GM12891 (cell line): Measurements from ENCODE around the gene SIK3.

Experiments used
- POLR2A ChIP-seq: IDR thresholded peaks from 2 replicates; pipeline ENCODE4 v1.6.1; 2011; ENCODE audit warnings: low read depth, low read length, control low read depth
- POLR2AphosphoS5 ChIP-seq: IDR thresholded peaks from 2 replicates; pipeline ENCODE4 v1.6.1; 2011; ENCODE audit warnings: low read depth, low read length, control low read depth
- POU2F2 ChIP-seq: IDR thresholded peaks from 2 replicates; pipeline ENCODE4 v1.6.1; 2011; ENCODE audit warnings: low read depth, mild to moderate bottlenecking, control low read depth, low read length, moderate library complexity
- SPI1 ChIP-seq: IDR thresholded peaks from 2 replicates; pipeline ENCODE4 v1.6.1; 2011; ENCODE audit warnings: low read depth, low read length, control low read depth
- TAF1 ChIP-seq: IDR thresholded peaks from 2 replicates; pipeline ENCODE4 v1.6.1; 2011; ENCODE audit warnings: low read depth, low read length, control low read depth

DNA sequence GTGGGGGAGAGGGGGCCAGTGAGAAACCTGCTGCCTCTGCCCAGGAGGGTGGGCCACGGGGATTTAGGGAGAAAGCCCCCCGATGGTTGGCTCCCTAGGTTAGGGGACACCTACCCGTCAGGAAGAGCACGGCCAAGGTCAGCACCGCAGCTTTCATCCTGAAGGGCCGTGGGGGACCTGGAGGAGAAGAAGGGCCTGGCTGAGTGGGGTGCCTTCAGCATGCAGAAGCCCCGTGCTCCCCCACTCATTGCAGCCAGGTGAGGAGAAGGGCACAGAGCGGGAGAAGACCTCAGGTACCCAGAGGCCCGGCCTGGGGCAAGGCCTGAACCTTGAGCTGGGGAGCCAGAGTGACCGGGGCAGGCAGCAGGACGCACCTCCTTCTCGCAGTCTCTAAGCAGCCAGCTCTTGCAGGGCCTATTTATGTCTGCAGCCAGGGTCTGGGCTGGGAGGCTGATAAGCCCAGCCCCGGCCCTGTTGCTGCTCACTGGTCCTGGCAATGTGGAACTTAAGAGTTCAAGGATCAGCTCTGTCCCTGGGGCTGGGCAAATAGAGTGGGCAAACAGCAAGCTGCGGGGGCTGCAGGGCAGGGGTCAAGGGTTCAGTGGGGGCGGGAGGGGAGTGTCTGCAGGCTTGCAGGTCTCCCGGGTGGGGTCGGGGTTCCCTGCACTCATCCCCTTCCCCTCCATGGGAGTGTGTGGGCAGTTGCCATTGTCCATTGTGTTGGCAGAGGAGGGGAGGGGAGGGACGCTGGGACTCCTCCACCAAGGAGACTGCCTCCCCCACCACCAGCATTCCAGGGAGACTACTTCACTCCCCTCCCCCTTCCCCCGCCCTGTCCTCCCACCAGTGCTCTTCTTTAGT, 260.8 kb downstream of the SIK3 start, which contains the start of gene APOA1:
- TF ChIP-seq POLR2AphosphoS5, result no peak
- no peak for TF ChIP-seq POLR2A
- TF ChIP-seq TAF1, result no peak
- no peak for TF ChIP-seq POU2F2
- TF ChIP-seq SPI1, result no peak
